Esophagus squamous epithelium (tissue), 5 donors: Measurements from ENCODE around the gene HSPG2. TPM values are rescaled to one million over a fixed set of nuclear protein-coding genes. Genes with fewer than 3 reads are reported as not detected.

Source experiments
- DNase-seq: peaks from one replicate; lab custom pipeline; 2025; lab: John Stamatoyannopoulos, UW
- H3K27ac ChIP-seq, 4 donors: fragments of 200-600 bp; sonication (generic); one replicate each; pipeline ENCODE4 v1.5.1; 2016 to 2019; ENCODE audit warnings: mild to moderate bottlenecking in 1 of 4
- H3K27me3 ChIP-seq, 4 donors: fragments of 200-600 bp; sonication (generic); 1 replicate in 3 of 4; 2 replicates in 1 of 4; pipeline versions ENCODE4 v1.5.1 to v1.6.0; 2017 to 2021; ENCODE audit warnings: antibody characterized with exemption in 1 of 4
- H3K36me3 ChIP-seq, 3 donors: fragments of 200-600 bp; sonication (generic); one replicate each; pipeline ENCODE4 v1.5.1; 2016 to 2019
- H3K4me1 ChIP-seq, 3 donors: fragments of 200-600 bp; sonication (generic); one replicate each; pipeline ENCODE4 v1.5.1; 2017 to 2019
- H3K4me3 ChIP-seq, 4 donors: fragments of 200-600 bp; sonication (generic); 1 replicate in 3 of 4; 2 replicates in 1 of 4; pipeline ENCODE4 v1.5.1; 2016 to 2019; ENCODE audit warnings: mild to moderate bottlenecking in 2 of 4, moderate library complexity in 1 of 4
- H3K9me3 ChIP-seq, 3 donors: fragments of 200-600 bp; sonication (generic); one replicate each; pipeline ENCODE4 v1.5.1; 2016 to 2019
- POLR2A ChIP-seq, 4 donors: fragments of 450-650 bp; IDR thresholded peaks; one replicate each; pipeline ENCODE4 v1.6.1; 2017; ENCODE audit warnings: antibody characterized with exemption in 4 of 4, mild to moderate bottlenecking in 4 of 4, moderate library complexity in 3 of 4
- WGBS, 2 donors: methylation state at CpG; one replicate each; pipeline ENCODE4 v1.1.5; 2018; 5-methylcytosine and 5-hydroxymethylcytosine counted together
- intact Hi-C: fragments of 100-400 bp; cut with DNase I; formaldehyde crosslinking; loops from one replicate; pipeline ENCODE4 v1.15.0; 2022
- total RNA-seq, 4 donors: library from RNA; depleted of rRNA; stranded (reverse); fragments of >200 nt; gene quantifications; one replicate each; pipeline ENCODE4 v1.1.0, GENCODE V29; 2016
- TF ChIP-seq, protein P1 (sequence below), 6 experiments: fragments of 450-650 bp in 4 of 6; fragments of 200-600 bp in 2 of 6; sonication (generic) in 2 of 6; IDR thresholded peaks; one replicate each; pipeline ENCODE4 v1.5.1; 2016 to 2019; ENCODE audit warnings: antibody characterized with exemption in 6 of 6, mild to moderate bottlenecking in 4 of 6, moderate library complexity in 4 of 6
- donor health status: DM: yes; HTN: yes; CAD: no.

HSPG2 gene
- total RNA-seq, 4 donors from 2014 or later = 44.9 to 107 (median 54.2) TPM

GRCh38 chr1:21935393-21935804 is 1.7 kb downstream of the HSPG2 start:
- Histone ChIP-seq H3K36me3 (no peaks in the 10 kb centered on the region), H3K9me3 (no peaks in the 10 kb centered on the region), H3K27ac (peak overlapping the region; percentile 88 to 97 (median 92)), H3K4me1 (peaks cover 61 to 95% (median 79%) of the 10 kb centered on the region in 3 donors), H3K27me3 (no peaks in the 10 kb centered on the region), H3K4me3 (peak overlapping the region; percentile 58 to 83 (median 71))
- peak in 1 of 4 donors; percentile 2 for TF ChIP-seq POLR2A (IDR thresholded peaks at IDR 0.05)
- TF ChIP-seq, protein P1, sequence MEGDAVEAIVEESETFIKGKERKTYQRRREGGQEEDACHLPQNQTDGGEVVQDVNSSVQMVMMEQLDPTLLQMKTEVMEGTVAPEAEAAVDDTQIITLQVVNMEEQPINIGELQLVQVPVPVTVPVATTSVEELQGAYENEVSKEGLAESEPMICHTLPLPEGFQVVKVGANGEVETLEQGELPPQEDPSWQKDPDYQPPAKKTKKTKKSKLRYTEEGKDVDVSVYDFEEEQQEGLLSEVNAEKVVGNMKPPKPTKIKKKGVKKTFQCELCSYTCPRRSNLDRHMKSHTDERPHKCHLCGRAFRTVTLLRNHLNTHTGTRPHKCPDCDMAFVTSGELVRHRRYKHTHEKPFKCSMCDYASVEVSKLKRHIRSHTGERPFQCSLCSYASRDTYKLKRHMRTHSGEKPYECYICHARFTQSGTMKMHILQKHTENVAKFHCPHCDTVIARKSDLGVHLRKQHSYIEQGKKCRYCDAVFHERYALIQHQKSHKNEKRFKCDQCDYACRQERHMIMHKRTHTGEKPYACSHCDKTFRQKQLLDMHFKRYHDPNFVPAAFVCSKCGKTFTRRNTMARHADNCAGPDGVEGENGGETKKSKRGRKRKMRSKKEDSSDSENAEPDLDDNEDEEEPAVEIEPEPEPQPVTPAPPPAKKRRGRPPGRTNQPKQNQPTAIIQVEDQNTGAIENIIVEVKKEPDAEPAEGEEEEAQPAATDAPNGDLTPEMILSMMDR (IDR thresholded peaks at IDR 0.05) = no peak
- no peak for DNase-seq
- WGBS, 2 donors = 16 to 52% methylated on average over 7 to 9 of the region's 10 CpGs
- intact Hi-C loops = no loop called here

GRCh38 chr1:21933397-21934248 is 3.5 kb downstream of the HSPG2 start:
- peak overlapping the region; percentile 88 to 97 (median 92) for H3K27ac ChIP-seq
- H3K36me3 ChIP-seq = peaks cover 0 to 10% (median 0%) of the 10 kb centered on the region in 3 donors
- no peaks in the 10 kb centered on the region for H3K27me3 ChIP-seq
- H3K4me1 ChIP-seq = peaks cover 49 to 94% (median 68%) of the 10 kb centered on the region in 3 donors
- 25 to 31% methylated on average over 7 to 8 of the region's 19 CpGs for whole genome bisulfite sequencing, 2 donors
- TF ChIP-seq, protein P1 (IDR thresholded peaks at IDR 0.05) = no peak
- no peak for TF ChIP-seq POLR2A (IDR thresholded peaks at IDR 0.05)
- no peak for DNase-seq
- peak overlapping the region; percentile 3 to 83 (median 71) for H3K4me3 ChIP-seq
- no peaks in the 10 kb centered on the region for H3K9me3 ChIP-seq
- intact Hi-C loops = no loop called here

DNA sequence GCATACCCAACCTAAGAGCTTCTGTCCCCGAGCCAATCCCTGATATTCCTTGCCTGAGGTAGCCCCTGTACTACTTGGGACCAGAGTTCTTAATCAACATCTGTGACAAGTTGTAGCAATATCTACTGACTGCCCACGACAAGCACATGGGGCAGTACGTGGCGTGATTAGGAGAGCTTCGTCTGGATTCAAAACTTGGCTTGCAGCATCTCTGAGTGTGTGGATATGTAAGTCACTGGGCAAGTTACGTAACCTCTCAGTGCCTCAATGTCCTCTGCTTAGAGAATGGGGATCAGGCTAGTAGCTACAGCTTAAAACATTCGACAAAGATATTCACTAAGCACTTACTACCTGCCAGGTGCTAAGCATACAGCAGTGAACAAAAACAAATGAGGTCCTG is 5.0 kb downstream of the HSPG2 start:
- Histone ChIP-seq H3K9me3 (no peaks in the 10 kb centered on the region), H3K27ac (peak overlapping the region; percentile 88 to 97 (median 92)), H3K36me3 (peaks cover 0 to 10% (median 0%) of the 10 kb centered on the region in 3 donors), H3K27me3 (no peaks in the 10 kb centered on the region), H3K4me1 (peaks cover 57 to 96% (median 71%) of the 10 kb centered on the region in 3 donors), H3K4me3 (no peak overlapping the region)
- intact Hi-C loops = no loop called here
- TF ChIP-seq, protein P1 (IDR thresholded peaks at IDR 0.05) = no peak
- TF ChIP-seq POLR2A (IDR thresholded peaks at IDR 0.05) = no peak
- DNase-seq = no peak
- WGBS, 2 donors = 32 to 34% methylated on average over 6 to 7 of the region's 7 CpGs

DNA sequence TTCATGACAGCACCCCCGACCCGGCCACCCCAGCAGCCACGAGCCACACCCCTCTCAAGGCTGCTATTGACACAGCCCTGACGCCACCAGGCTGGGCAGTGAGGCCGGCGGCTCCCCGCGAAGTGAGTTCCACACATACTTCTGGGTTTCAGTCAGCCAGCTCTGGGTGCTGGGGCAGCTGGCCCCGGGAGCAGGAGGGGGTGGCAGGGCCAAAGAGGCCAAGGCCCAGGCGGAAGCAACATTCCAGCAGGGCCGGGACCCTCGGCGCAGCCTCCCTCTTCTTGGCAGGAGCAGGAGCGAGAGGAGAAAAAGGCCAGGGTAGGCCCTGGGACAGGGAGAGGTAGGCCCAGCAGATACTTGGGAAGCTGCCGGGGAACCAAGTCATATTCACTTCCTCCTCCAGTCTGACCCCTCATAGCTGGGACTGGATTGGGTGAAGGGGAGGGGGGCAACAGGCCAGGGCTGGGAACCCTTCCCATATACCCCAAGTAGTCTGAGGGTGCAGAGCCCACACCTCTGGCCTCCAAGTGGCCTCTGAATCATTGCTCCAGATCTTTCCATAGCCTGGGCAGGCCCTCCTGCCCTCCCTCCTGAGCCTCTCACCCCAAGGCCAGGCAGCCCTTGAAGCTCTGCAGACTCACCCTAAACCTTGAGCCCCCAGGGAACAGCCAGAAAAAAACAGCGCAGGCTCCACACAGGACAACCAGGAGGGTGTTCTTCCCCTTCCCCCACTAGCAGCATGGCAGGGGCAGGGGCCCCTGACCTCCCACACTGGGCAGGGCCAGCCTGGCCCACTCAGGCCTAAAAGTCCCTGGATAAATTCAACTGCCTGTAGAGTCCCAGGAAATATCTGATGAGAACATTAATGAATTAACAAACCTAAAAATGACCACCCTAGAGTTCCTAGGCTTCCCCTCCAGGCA is 5.7 kb downstream of the HSPG2 start:
- H3K4me1 ChIP-seq = peaks cover 58 to 99% (median 78%) of the 10 kb centered on the region in 3 donors
- peaks cover 0 to 10% (median 0%) of the 10 kb centered on the region in 3 donors for H3K36me3 ChIP-seq
- peak overlapping the region; percentile 88 to 97 (median 92) for H3K27ac ChIP-seq
- 36 to 40% methylated on average over 2 to 6 of the region's 16 CpGs for WGBS, 2 donors
- intact Hi-C loops = no loop called here
- DNase-seq = no peak
- peak overlapping the region in 2 of 4 donors; percentile 8 to 15 for H3K4me3 ChIP-seq
- no peaks in the 10 kb centered on the region for H3K27me3 ChIP-seq
- no peak for TF ChIP-seq POLR2A (IDR thresholded peaks at IDR 0.05)
- TF ChIP-seq, protein P1 (IDR thresholded peaks at IDR 0.05) = no peak
- no peaks in the 10 kb centered on the region for H3K9me3 ChIP-seq
